ENCODE results near the gene FOXE3. TPM values are rescaled to one million over a fixed set of nuclear protein-coding genes. Genes with fewer than 3 reads are reported as not detected.

The FOXE3 gene
- total RNA-seq, 1 experiment from 2014 or later, result not detected

DNA sequence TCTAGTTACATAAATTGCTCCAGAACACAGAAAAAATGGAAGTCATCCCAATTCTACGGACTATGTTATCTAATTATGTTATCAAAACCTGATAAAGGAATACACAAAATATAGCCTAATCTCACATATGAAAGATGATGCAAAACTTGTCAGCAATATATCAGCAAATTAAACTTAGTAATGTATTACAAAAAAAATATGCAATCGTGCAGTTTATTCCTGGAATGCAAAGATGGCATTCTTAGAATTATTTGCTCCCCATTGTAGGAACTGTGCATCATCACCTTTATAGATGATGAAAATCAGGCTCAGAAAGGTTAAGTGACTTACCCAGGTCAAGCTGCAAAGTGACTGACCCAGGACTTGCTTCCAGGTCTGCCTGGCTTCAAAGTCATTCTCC is 7.8 kb downstream of the FOXE3 start (continued):
- TF ChIP-seq ZNF416 (CRISPR knock-in tag; IDR thresholded peaks at IDR 0.05), result no peak
- TF ChIP-seq, protein P1, sequence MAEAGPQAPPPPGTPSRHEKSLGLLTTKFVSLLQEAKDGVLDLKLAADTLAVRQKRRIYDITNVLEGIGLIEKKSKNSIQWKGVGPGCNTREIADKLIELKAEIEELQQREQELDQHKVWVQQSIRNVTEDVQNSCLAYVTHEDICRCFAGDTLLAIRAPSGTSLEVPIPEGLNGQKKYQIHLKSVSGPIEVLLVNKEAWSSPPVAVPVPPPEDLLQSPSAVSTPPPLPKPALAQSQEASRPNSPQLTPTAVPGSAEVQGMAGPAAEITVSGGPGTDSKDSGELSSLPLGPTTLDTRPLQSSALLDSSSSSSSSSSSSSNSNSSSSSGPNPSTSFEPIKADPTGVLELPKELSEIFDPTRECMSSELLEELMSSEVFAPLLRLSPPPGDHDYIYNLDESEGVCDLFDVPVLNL (CRISPR knock-in tag; IDR thresholded peaks at IDR 0.05; ENCODE audit: borderline replicate concordance, low read depth), result no peak
- no peak for TF ChIP-seq ZNF396 (CRISPR knock-in tag; IDR thresholded peaks at IDR 0.05; ENCODE audit: borderline replicate concordance)
- no peak for TF ChIP-seq TEAD1 (CRISPR knock-in tag; IDR thresholded peaks at IDR 0.05)
- no peak for TF ChIP-seq NR1H2 (CRISPR knock-in tag; IDR thresholded peaks at IDR 0.05)
- TF ChIP-seq SOX15 (CRISPR knock-in tag; IDR thresholded peaks at IDR 0.05), result no peak
- TF ChIP-seq RELA (CRISPR knock-in tag; IDR thresholded peaks at IDR 0.05; ENCODE audit: borderline replicate concordance), result no peak

DNA sequence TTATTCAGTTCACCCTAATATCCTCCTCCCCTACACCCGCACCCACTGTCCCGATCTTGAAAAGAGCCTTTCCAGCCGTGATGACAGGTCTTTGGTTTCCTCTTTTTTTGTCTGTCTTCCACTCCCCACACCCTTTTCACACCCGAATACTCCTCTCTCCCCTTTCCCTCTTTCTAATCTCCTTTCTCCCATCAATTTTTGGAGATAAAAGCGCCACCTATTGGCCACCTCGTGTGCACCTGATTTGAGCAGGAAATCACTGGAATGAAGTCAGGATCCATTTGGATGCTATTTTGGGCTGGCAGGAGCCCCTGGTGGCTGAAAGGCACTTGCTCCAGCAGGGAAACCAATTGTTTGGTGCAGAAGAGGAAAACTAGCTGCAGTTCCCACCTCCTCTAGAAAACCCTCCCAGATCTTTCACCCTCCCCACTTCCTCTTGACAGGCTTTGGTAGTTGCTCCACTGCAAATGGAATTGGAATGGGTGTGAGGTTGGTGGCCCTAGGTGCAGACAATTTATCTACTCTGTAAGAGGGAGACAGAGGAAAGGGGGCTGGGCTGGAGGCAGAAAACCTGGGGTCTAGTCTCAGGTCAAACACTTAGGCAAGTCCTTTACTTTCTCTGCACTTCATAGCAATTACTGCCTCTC is 8.4 kb downstream of the FOXE3 start:
- Mint-ChIP-seq H3K27me3 (ENCODE audit: low read depth) (peaks cover 93% of the 10 kb centered on the region), H3K9me3 (no peaks in the 10 kb centered on the region), H3K36me3 (no peaks in the 10 kb centered on the region), H3K27ac (no peak overlapping the region), H3K4me3 (no peak overlapping the region), H3K4me1 (peaks cover 11% of the 10 kb centered on the region)
- CTCF ChIA-PET, result interaction anchor here (0.6 to 8.7 kb wide), 28 partner anchors 8 to 619 kb away, joined by 3 to 109 read pairs (median 4); partner anchors contain the start of gene FOXD2
- 0 out of 2 replicates have a peak, but pooled peaks have one; percentile 22 for TF ChIP-seq SP1 (CRISPR knock-in tag; conservative IDR thresholded peaks at IDR 0.05)
- no peak for TF ChIP-seq SOX15 (CRISPR knock-in tag; IDR thresholded peaks at IDR 0.05)
- TF ChIP-seq, protein P2, sequence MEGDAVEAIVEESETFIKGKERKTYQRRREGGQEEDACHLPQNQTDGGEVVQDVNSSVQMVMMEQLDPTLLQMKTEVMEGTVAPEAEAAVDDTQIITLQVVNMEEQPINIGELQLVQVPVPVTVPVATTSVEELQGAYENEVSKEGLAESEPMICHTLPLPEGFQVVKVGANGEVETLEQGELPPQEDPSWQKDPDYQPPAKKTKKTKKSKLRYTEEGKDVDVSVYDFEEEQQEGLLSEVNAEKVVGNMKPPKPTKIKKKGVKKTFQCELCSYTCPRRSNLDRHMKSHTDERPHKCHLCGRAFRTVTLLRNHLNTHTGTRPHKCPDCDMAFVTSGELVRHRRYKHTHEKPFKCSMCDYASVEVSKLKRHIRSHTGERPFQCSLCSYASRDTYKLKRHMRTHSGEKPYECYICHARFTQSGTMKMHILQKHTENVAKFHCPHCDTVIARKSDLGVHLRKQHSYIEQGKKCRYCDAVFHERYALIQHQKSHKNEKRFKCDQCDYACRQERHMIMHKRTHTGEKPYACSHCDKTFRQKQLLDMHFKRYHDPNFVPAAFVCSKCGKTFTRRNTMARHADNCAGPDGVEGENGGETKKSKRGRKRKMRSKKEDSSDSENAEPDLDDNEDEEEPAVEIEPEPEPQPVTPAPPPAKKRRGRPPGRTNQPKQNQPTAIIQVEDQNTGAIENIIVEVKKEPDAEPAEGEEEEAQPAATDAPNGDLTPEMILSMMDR (IDR thresholded peaks at IDR 0.05), result peak; percentile 65
- 0 out of 2 replicates have a peak, but pooled peaks have one; percentile 49 for TF ChIP-seq TEAD1 (CRISPR knock-in tag; IDR thresholded peaks at IDR 0.05)
- DNase-seq (ENCODE audit: low spot score) (peak; percentile 75), ATAC-seq (peak; percentile 97)
- POLR2A ChIA-PET, result no interaction called here

DNA sequence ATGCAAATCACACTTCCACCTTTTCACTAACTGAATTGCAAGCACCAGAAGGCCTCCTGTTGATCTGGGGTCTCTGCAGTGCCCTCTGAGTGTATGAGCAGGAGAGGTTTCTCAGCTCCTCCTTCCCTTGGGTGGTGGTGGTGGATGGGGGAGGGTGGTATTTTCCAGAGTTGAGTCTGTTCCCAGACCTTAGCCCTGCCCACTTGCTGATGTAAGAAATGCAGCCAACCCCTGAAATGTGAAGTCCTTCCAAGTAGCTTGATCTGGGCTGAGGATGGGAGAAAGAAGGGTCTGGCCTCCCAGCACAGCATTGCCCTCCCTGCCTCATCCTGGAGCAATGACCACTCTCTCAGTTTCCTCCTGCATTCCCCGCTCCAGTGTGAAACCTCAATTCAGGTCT is 15.4 kb downstream of the FOXE3 start:
- peak; percentile 49 for DNase-seq (ENCODE audit: low spot score)
- Mint-ChIP-seq H3K27ac (no peak overlapping the region), H3K36me3 (0 out of 2 replicates have a peak, but pooled peaks cover 5% of the 10 kb centered on the region), H3K4me3 (no peak overlapping the region), H3K9me3 (no peaks in the 10 kb centered on the region), H3K27me3 (ENCODE audit: low read depth) (peaks cover 100% of the 10 kb centered on the region), H3K4me1 (peaks cover 43% of the 10 kb centered on the region)
- ChIA-PET POLR2A (no interaction called here), CTCF (interaction anchor here (0.7 to 8.4 kb wide), 57 partner anchors 8 to 383 kb away, joined by 3 to 177 read pairs (median 4); partner anchors contain the start of genes CMPK1 and TAL1)
- TF ChIP-seq RORB (CRISPR knock-in tag; IDR thresholded peaks at IDR 0.05), result no peak
- TF ChIP-seq ATF1 (CRISPR knock-in tag; IDR thresholded peaks at IDR 0.05), result no peak
- TF ChIP-seq NR1H2 (CRISPR knock-in tag; IDR thresholded peaks at IDR 0.05), result no peak
- TF ChIP-seq PRRX2 (CRISPR knock-in tag; IDR thresholded peaks at IDR 0.05), result no peak
- no peak for TF ChIP-seq ZNF138 (CRISPR knock-in tag; conservative IDR thresholded peaks at IDR 0.05)
- TF ChIP-seq, protein P3, sequence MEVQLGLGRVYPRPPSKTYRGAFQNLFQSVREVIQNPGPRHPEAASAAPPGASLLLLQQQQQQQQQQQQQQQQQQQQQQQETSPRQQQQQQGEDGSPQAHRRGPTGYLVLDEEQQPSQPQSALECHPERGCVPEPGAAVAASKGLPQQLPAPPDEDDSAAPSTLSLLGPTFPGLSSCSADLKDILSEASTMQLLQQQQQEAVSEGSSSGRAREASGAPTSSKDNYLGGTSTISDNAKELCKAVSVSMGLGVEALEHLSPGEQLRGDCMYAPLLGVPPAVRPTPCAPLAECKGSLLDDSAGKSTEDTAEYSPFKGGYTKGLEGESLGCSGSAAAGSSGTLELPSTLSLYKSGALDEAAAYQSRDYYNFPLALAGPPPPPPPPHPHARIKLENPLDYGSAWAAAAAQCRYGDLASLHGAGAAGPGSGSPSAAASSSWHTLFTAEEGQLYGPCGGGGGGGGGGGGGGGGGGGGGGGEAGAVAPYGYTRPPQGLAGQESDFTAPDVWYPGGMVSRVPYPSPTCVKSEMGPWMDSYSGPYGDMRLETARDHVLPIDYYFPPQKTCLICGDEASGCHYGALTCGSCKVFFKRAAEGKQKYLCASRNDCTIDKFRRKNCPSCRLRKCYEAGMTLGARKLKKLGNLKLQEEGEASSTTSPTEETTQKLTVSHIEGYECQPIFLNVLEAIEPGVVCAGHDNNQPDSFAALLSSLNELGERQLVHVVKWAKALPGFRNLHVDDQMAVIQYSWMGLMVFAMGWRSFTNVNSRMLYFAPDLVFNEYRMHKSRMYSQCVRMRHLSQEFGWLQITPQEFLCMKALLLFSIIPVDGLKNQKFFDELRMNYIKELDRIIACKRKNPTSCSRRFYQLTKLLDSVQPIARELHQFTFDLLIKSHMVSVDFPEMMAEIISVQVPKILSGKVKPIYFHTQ (CRISPR knock-in tag; IDR thresholded peaks at IDR 0.05), result no peak
- TF ChIP-seq, protein P4, sequence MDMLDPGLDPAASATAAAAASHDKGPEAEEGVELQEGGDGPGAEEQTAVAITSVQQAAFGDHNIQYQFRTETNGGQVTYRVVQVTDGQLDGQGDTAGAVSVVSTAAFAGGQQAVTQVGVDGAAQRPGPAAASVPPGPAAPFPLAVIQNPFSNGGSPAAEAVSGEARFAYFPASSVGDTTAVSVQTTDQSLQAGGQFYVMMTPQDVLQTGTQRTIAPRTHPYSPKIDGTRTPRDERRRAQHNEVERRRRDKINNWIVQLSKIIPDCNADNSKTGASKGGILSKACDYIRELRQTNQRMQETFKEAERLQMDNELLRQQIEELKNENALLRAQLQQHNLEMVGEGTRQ (CRISPR knock-in tag; IDR thresholded peaks at IDR 0.05), result no peak
- peak; percentile 12 for ATAC-seq
